Spleen (tissue), 11 donors: ENCODE data around the gene SLC7A8. TPM values are rescaled to one million over a fixed set of nuclear protein-coding genes. Genes with fewer than 3 reads are reported as not detected.

ENCODE experiments used
- DNase-seq: peaks from one replicate; pipeline ENCODE4 v3.0.0-alpha.2; 2020
- H3K27ac ChIP-seq, 8 donors: fragments of 200-600 bp; sonication (generic) in 7 of 8; 1 replicate in 4 of 8; 2 replicates in 4 of 8; pipeline versions ENCODE4 v1.5.0 to v1.8.0; 2016 to 2021; ENCODE audit warnings: inconsistent platforms in 4 of 8, mild to moderate bottlenecking in 4 of 8, moderate library complexity in 1 of 8
- H3K27me3 ChIP-seq, 7 donors: fragments of 200-600 bp; sonication (generic) in 6 of 7; replicated peaks in 1 of 7; 1 replicate in 4 of 7; 2 replicates in 3 of 7; pipeline versions ENCODE4 v1.5.0 to v1.8.0; 2016 to 2021; ENCODE audit warnings: inconsistent platforms in 3 of 7, mild to moderate bottlenecking in 1 of 7
- H3K36me3 ChIP-seq, 6 donors: fragments of 200-600 bp; sonication (generic) in 5 of 6; 1 replicate in 4 of 6; 2 replicates in 2 of 6; pipeline versions ENCODE4 v1.5.0 to v1.8.0; 2016 to 2021; ENCODE audit warnings: inconsistent platforms in 2 of 6
- H3K4me1 ChIP-seq, 6 donors: fragments of 200-600 bp; sonication (generic) in 5 of 6; 1 replicate in 3 of 6; 2 replicates in 3 of 6; pipeline versions ENCODE4 v1.5.0 to v1.8.0; 2016 to 2021; ENCODE audit warnings: inconsistent platforms in 3 of 6
- H3K4me3 ChIP-seq, 8 donors: fragments of 200-600 bp; sonication (generic) in 7 of 8; 1 replicate in 4 of 8; 2 replicates in 4 of 8; pipeline versions ENCODE4 v1.5.0 to v1.8.0; 2016 to 2021; ENCODE audit warnings: inconsistent platforms in 4 of 8, mild to moderate bottlenecking in 4 of 8, moderate library complexity in 2 of 8
- H3K9me3 ChIP-seq, 8 donors: fragments of 200-600 bp; sonication (generic) in 7 of 8; 1 replicate in 4 of 8; 2 replicates in 4 of 8; pipeline versions ENCODE4 v1.5.0 to v1.8.0; 2016 to 2021; ENCODE audit warnings: inconsistent platforms in 4 of 8
- POLR2A ChIP-seq, 3 donors: fragments of 450-650 bp; IDR thresholded peaks; one replicate each; pipeline ENCODE4 v1.5.1; 2017; ENCODE audit warnings: antibody characterized with exemption in 3 of 3, mild to moderate bottlenecking in 1 of 3
- POLR2AphosphoS5 ChIP-seq, 3 donors: sonication (generic); formaldehyde crosslinking; IDR thresholded peaks; one replicate each; pipeline ENCODE4 v1.5.1; 2017; ENCODE audit warnings: antibody characterized with exemption in 3 of 3
- WGBS, 5 donors: extraction: QIAGEN DNeasy Blood & Tissue Kit in 3 of 5; methylation state at CpG; one replicate each; pipeline versions ENCODE4 v1.1.5 to v1.1.7; 2013 to 2018; 5-methylcytosine and 5-hydroxymethylcytosine counted together
- intact Hi-C: fragments of 100-400 bp; cut with DNase I; formaldehyde crosslinking; loops from one replicate; pipeline ENCODE4 v1.15.0; 2023; ENCODE audit warnings: low total_unique reads
- polyA plus RNA-seq, 3 donors: library from polyadenylated mRNA; stranded (reverse); fragments of 200-250 nt; gene quantifications; one replicate each; pipeline ENCODE4 v1.2.1, GENCODE V29; 2013
- total RNA-seq, 7 donors: library from RNA; depleted of rRNA in 3 of 7; stranded (reverse); fragments of >200 nt in 3 of 7; fragmentation: NEBNext Ultra II Directional in 4 of 7; extraction: Animal tissue kit (Norgen Biotek cat#: 25700) in 4 of 7; gene quantifications; one replicate each; pipeline versions ENCODE4 v1.1.0 to v1.2.1, GENCODE V29; 2016 to 2021
- TF ChIP-seq, protein P1 (sequence below), 11 experiments: fragments of 200-600 bp in 7 of 11; fragments of 450-650 bp in 4 of 11; sonication (generic) in 4 of 11; IDR thresholded peaks in 8 of 11; conservative IDR thresholded peaks in 3 of 11; 1 replicate in 7 of 11; 2 replicates in 4 of 11; pipeline versions ENCODE4 v1.4.0 to v1.8.0; 2016 to 2021; ENCODE audit warnings: antibody characterized with exemption in 11 of 11, inconsistent platforms in 4 of 11, mild to moderate bottlenecking in 1 of 11
- donor health status: healthy with polysubstance abuse.
- donor health status: DM: no; HTN: no; CAD: no; lungs with moderate emphysema.
- donor health status: DM: no; HTN: no; CAD: no.
- donor health status: Bipolar disorder and iron deficiency.
- donor health status: healthy.
- donor health status: DM: no; HTN: no; CAD: no.
- donor health status: DM: yes; HTN: yes; CAD: no.

SLC7A8 gene
- total and polyA plus RNA-seq, 10 donors = 3.5 to 106 (median 36.7) TPM

GRCh38 chr14:23094666-23095195 lies 88.7 kb downstream of the SLC7A8 start, which contains the start of gene ACIN1:
Gene ACIN1, minus strand, starts transcription at chr14:23095136. Its CDS starts 24 bp downstream, at chr14:23095112.
- 0% methylated on average over 40 to 55 of the region's 55 CpGs for WGBS, 5 donors
- peaks cover 32 to 82% (median 50%) of the 10 kb centered on the region in 6 donors for H3K4me1 ChIP-seq
- peaks cover 3 to 62% (median 48%) of the 10 kb centered on the region in 6 donors for H3K36me3 ChIP-seq

DNA sequence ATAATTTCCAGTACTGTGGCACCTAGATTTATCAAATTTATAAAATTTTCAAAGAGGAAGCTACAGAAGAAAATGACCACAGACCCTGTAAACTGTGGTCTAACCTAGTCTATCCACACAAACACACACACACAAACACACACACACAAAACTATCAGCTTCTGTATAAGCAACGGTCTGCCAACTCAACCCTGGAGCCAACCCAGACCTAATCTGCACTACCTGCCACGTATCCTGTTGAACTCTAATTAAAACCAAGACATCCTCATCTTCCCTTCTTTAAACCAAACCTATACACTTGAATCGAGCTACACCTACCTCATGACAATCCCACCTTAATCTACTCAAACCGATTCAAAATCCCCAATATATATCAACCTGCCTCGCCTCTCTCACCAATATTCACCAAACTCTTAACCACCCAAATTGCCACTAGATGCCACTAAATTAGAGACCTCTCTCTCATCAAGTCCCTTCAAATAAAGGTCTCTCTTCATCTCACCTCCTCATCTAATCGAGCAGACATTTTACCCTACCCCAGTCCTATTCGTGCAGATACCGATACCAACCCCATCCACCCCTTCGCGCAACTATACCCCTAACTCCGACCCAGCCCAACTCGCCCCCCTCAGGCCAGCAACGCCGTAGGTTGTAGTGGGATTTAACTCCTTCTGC lies 89.3 kb downstream of the SLC7A8 start:
- WGBS, 5 donors = 0 to 1% (median 1%) methylated on average over 14 of the region's 14 CpGs
- H3K9me3 ChIP-seq = no peaks in the 10 kb centered on the region
- intact Hi-C loops = no loop called here
- TF ChIP-seq, protein P1, sequence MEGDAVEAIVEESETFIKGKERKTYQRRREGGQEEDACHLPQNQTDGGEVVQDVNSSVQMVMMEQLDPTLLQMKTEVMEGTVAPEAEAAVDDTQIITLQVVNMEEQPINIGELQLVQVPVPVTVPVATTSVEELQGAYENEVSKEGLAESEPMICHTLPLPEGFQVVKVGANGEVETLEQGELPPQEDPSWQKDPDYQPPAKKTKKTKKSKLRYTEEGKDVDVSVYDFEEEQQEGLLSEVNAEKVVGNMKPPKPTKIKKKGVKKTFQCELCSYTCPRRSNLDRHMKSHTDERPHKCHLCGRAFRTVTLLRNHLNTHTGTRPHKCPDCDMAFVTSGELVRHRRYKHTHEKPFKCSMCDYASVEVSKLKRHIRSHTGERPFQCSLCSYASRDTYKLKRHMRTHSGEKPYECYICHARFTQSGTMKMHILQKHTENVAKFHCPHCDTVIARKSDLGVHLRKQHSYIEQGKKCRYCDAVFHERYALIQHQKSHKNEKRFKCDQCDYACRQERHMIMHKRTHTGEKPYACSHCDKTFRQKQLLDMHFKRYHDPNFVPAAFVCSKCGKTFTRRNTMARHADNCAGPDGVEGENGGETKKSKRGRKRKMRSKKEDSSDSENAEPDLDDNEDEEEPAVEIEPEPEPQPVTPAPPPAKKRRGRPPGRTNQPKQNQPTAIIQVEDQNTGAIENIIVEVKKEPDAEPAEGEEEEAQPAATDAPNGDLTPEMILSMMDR (IDR thresholded peaks at IDR 0.05 in 8 of 11, conservative IDR thresholded peaks at IDR 0.05 in 3 of 11) = peak in 1 of 11 experiments; percentile 4
- TF ChIP-seq POLR2AphosphoS5 (IDR thresholded peaks at IDR 0.05) = no peak
- H3K27ac ChIP-seq = peak overlapping the region; percentile 96 to 99 (median 98)
- peaks cover 32 to 78% (median 50%) of the 10 kb centered on the region in 6 donors for H3K4me1 ChIP-seq
- peaks cover 3 to 62% (median 52%) of the 10 kb centered on the region in 6 donors for H3K36me3 ChIP-seq
- peak; percentile 15 for DNase-seq
- H3K27me3 ChIP-seq = no peaks in the 10 kb centered on the region
- H3K4me3 ChIP-seq = peak overlapping the region; percentile 67 to 88 (median 78)

More at GRCh38 chr14:23094666-23095195, 88.7 kb downstream of the SLC7A8 start, which contains the start of gene ACIN1:
- Histone ChIP-seq H3K27me3 (no peaks in the 10 kb centered on the region), H3K9me3 (no peaks in the 10 kb centered on the region), H3K27ac (peak within 1 kb of the TSS; percentile 96 to 99 (median 98)), H3K4me3 (peak within 1 kb of the TSS; percentile 67 to 88 (median 78))
- intact Hi-C loops = no loop called here
- TF ChIP-seq, protein P1 (IDR thresholded peaks at IDR 0.05 in 8 of 11, conservative IDR thresholded peaks at IDR 0.05 in 3 of 11) = peak in 1 of 11 experiments; percentile 7
- peak; percentile 94 to 96 (median 95) for TF ChIP-seq POLR2AphosphoS5 (IDR thresholded peaks at IDR 0.05)
- no peak for TF ChIP-seq POLR2A (IDR thresholded peaks at IDR 0.05)
- DNase-seq = peak; percentile 99

DNA sequence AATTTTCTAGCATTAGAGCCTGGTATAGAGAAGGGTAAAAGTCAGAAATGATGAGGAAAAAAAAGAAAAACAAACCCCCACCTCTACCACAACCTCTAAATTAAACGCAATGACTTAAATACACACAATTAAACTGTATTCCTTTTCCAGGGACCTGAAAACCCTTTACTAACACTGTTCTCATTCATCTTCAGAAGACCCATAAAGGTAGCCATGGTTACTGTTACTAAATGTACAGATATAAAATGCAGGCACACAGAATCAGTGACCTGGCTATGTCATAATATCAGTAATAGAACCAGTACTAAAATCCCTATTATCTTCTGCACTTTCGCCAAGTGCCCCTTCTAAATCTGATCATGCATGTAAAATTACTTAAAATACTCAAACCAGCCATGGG lies 89.9 kb downstream of the SLC7A8 start:
- Histone ChIP-seq H3K36me3 (peaks cover 3 to 62% (median 55%) of the 10 kb centered on the region in 6 donors), H3K4me1 (peaks cover 32 to 73% (median 50%) of the 10 kb centered on the region in 6 donors), H3K9me3 (no peaks in the 10 kb centered on the region), H3K27ac (peak overlapping the region in 1 of 8 donors; percentile 99), H3K4me3 (peak overlapping the region in 7 of 8 donors; percentile 67 to 88 (median 78)), H3K27me3 (no peaks in the 10 kb centered on the region)
- no peak for DNase-seq
- no peak for TF ChIP-seq POLR2AphosphoS5 (IDR thresholded peaks at IDR 0.05)
- WGBS, 5 donors = 75 to 87% (median 81%) methylated on average over 2 of the region's 2 CpGs
- intact Hi-C loops = no loop called here

DNA sequence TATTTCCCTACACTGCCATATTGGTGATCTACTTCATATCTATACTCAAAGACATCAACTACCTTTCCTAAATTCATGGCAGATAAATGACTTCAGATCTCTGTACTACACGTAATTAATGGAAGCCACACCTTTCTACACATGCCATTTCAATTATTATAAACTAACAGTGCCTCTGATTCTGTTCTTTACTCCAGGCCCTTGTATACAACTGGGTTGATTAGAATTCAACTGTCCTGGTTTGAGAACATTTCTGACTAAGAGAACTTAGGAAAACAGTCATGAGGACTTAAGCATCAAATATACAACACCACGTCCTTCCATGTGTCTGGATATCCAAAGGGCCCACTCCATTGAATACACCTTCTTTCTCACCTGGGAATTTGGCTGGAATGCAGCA lies 90.4 kb downstream of the SLC7A8 start:
- 76 to 88% (median 78%) methylated on average over 2 of the region's 2 CpGs for WGBS, 5 donors
- Histone ChIP-seq H3K36me3 (peaks cover 3 to 62% (median 54%) of the 10 kb centered on the region in 6 donors), H3K4me3 (peak overlapping the region in 4 of 8 donors; percentile 74 to 88 (median 81)), H3K9me3 (no peaks in the 10 kb centered on the region), H3K4me1 (peaks cover 32 to 69% (median 49%) of the 10 kb centered on the region in 6 donors), H3K27ac (no peak overlapping the region), H3K27me3 (no peaks in the 10 kb centered on the region)
- no peak for DNase-seq
- intact Hi-C loops = no loop called here
- TF ChIP-seq POLR2A (IDR thresholded peaks at IDR 0.05) = no peak
- no peak for TF ChIP-seq POLR2AphosphoS5 (IDR thresholded peaks at IDR 0.05)
- TF ChIP-seq, protein P1 (IDR thresholded peaks at IDR 0.05 in 8 of 11, conservative IDR thresholded peaks at IDR 0.05 in 3 of 11) = no peak
